ENCODE measurements around the gene ATN1.

DNA sequence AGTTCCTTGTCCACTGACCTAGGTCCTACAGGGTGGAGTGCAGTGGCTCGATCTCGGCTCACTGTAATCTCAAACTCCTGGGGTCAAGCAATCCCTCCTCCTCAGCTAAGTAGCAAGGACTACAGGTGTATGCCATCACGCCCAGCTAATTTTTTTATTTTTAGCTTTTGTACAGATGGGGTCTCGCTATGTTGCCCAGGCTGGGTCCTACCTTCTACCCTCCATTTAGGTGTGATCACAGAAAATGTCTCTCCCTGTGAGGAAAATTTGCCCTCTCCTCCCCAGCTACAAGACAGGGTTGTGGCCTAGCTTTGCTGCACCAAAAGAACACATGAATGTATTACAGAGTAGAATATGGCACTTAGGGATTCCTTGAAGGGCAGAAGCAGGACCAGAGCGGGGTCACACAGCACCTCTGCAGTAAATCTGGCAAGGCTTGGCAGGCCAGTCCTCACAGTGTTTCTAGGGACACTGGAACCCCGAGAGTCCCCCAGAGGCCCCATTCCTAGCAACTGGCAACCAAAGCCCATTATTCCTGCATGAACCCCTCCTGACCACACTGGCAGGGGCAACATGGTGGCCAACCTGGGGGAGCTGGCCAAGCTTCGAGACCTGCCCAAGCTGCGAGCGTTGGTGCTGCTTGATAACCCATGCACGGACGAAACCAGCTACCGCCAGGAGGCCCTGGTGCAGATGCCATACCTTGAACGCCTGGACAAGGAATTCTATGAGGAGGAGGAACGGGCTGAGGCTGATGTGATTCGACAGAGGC lies 15.4 kb upstream of the ATN1 start:
- TF ChIP-seq, protein P1, sequence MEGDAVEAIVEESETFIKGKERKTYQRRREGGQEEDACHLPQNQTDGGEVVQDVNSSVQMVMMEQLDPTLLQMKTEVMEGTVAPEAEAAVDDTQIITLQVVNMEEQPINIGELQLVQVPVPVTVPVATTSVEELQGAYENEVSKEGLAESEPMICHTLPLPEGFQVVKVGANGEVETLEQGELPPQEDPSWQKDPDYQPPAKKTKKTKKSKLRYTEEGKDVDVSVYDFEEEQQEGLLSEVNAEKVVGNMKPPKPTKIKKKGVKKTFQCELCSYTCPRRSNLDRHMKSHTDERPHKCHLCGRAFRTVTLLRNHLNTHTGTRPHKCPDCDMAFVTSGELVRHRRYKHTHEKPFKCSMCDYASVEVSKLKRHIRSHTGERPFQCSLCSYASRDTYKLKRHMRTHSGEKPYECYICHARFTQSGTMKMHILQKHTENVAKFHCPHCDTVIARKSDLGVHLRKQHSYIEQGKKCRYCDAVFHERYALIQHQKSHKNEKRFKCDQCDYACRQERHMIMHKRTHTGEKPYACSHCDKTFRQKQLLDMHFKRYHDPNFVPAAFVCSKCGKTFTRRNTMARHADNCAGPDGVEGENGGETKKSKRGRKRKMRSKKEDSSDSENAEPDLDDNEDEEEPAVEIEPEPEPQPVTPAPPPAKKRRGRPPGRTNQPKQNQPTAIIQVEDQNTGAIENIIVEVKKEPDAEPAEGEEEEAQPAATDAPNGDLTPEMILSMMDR (IDR thresholded peaks at IDR 0.05; ENCODE audit: insufficient read depth, low read length): no peak
- TF ChIP-seq SPI1 (IDR thresholded peaks at IDR 0.05; ENCODE audit: borderline replicate concordance, low read depth) (no peak), POLR2AphosphoS5 (IDR thresholded peaks at IDR 0.05; ENCODE audit: low read depth) (no peak), GABPA (IDR thresholded peaks at IDR 0.05; ENCODE audit: low read depth) (no peak)
- TF ChIP-seq, protein P2, sequence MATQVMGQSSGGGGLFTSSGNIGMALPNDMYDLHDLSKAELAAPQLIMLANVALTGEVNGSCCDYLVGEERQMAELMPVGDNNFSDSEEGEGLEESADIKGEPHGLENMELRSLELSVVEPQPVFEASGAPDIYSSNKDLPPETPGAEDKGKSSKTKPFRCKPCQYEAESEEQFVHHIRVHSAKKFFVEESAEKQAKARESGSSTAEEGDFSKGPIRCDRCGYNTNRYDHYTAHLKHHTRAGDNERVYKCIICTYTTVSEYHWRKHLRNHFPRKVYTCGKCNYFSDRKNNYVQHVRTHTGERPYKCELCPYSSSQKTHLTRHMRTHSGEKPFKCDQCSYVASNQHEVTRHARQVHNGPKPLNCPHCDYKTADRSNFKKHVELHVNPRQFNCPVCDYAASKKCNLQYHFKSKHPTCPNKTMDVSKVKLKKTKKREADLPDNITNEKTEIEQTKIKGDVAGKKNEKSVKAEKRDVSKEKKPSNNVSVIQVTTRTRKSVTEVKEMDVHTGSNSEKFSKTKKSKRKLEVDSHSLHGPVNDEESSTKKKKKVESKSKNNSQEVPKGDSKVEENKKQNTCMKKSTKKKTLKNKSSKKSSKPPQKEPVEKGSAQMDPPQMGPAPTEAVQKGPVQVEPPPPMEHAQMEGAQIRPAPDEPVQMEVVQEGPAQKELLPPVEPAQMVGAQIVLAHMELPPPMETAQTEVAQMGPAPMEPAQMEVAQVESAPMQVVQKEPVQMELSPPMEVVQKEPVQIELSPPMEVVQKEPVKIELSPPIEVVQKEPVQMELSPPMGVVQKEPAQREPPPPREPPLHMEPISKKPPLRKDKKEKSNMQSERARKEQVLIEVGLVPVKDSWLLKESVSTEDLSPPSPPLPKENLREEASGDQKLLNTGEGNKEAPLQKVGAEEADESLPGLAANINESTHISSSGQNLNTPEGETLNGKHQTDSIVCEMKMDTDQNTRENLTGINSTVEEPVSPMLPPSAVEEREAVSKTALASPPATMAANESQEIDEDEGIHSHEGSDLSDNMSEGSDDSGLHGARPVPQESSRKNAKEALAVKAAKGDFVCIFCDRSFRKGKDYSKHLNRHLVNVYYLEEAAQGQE (IDR thresholded peaks at IDR 0.05; ENCODE audit: insufficient replicate concordance, low read depth): no peak
